A549 (cell line): Measurements from ENCODE around the gene WBP11. TPM values are rescaled to one million over a fixed set of nuclear protein-coding genes. Genes with fewer than 3 reads are reported as not detected.
A peak's percentile ranks its signal among the peaks of the same experiment; 100 is the strongest.

Source experiments
- ATAC-seq, 2 experiments: fragments of 200-7000 bp in 1 of 2; fragments of >200 bp in 1 of 2; cut with Nextera tagmentation in 1 of 2; cut with Tn5 transposase in 1 of 2; 3 replicates each; pipeline versions ENCODE4 v1.8.0 to v1.9.1; 2018 to 2020; ENCODE audit warnings: mild to moderate bottlenecking in 1 of 2, moderate library complexity in 1 of 2
- CTCF ChIA-PET: fragments of 300-600 bp; sonication (Branson Sonifier 250); formaldehyde crosslinking; extraction: SDS; loops from one replicate; lab custom pipeline; 2021; ENCODE audit warnings: antibody characterized with exemption, inconsistent platforms; lab: Yijun Ruan, JAX
- POLR2A ChIA-PET: fragments of 350-600 bp; formaldehyde crosslinking; extraction: SDS; loops from one replicate; lab custom pipeline; 2021; ENCODE audit warnings: antibody characterized with exemption, inconsistent platforms; lab: Yijun Ruan, JAX
- DNase-seq, 2 experiments: peaks; one replicate each; pipeline versions ENCODE4 v3.0.0 to v3.0.0-alpha.2; 2011 to 2016; ENCODE audit warnings: low read depth in 1 of 2, low spot score in 1 of 2
- FAIRE-seq: peaks from 2 replicates; lab custom pipeline; 2011; peaks lifted over from hg19 to GRCh38; lab: Jason Lieb, UNC
- H3K27ac ChIP-seq, 2 experiments: fragments of >200 bp; sonication (Bioruptor Twin); formaldehyde crosslinking; 3 replicates each; pipeline ENCODE4 v1.5.1; 2016 to 2017
- H3K4me1 ChIP-seq: fragments of >200 bp; sonication (Bioruptor Twin); formaldehyde crosslinking; 3 replicates; pipeline ENCODE4 v1.6.1; 2016
- H3K4me2 ChIP-seq: fragments of >200 bp; sonication (Bioruptor Twin); formaldehyde crosslinking; 3 replicates; pipeline ENCODE4 v1.6.1; 2016
- H3K4me3 ChIP-seq: fragments of >200 bp; sonication (Bioruptor Twin); formaldehyde crosslinking; 3 replicates; pipeline ENCODE4 v1.5.1; 2016
- H3K9me3 ChIP-seq: fragments of >200 bp; sonication (Bioruptor Twin); formaldehyde crosslinking; 3 replicates; pipeline ENCODE4 v1.6.1; 2016
- CBX8 ChIP-seq: fragments of 200-600 bp; sonication (generic); IDR thresholded peaks from 2 replicates; pipeline ENCODE4 v1.6.1; 2016
- CHD2 ChIP-seq: fragments of 150-350 bp; IDR thresholded peaks from 2 replicates; pipeline ENCODE4 v1.6.1; 2014; ENCODE audit warnings: low read length; ENCODE audit not compliant: partially characterized antibody
- EHF ChIP-seq: fragments of 250-450 bp; sonication (Bioruptor Pico); IDR thresholded peaks from 2 replicates; pipeline ENCODE4 v1.5.0; 2020; ENCODE audit warnings: mild to moderate bottlenecking
- FOSL2 ChIP-seq, 2 experiments: fragments of 450-650 bp in 1 of 2; fragments of >200 bp in 1 of 2; sonication (Bioruptor Twin) in 1 of 2; formaldehyde crosslinking; IDR thresholded peaks; 2 replicates each; pipeline versions ENCODE4 v1.5.0 to v1.6.1; 2016 to 2020; ENCODE audit warnings: mild to moderate bottlenecking in 1 of 2, moderate library complexity in 1 of 2
- FOXS1 ChIP-seq: fragments of 250-450 bp; sonication (Bioruptor Pico); IDR thresholded peaks from 2 replicates; pipeline ENCODE4 v1.5.0; 2020; ENCODE audit warnings: mild to moderate bottlenecking, moderate library complexity
- HEYL ChIP-seq: fragments of 250-450 bp; sonication (Bioruptor Pico); IDR thresholded peaks from 2 replicates; pipeline ENCODE4 v1.8.0; 2021; ENCODE audit warnings: mild to moderate bottlenecking, moderate library complexity
- HOXA7 ChIP-seq: fragments of 250-450 bp; sonication (Bioruptor Pico); IDR thresholded peaks from 2 replicates; pipeline ENCODE4 v1.5.0; 2020; ENCODE audit warnings: mild to moderate bottlenecking, moderate library complexity
- JUNB ChIP-seq: fragments of >200 bp; sonication (Bioruptor Twin); formaldehyde crosslinking; IDR thresholded peaks from 2 replicates; pipeline ENCODE4 v1.6.1; 2016
- NPAS2 ChIP-seq: fragments of 250-450 bp; sonication (Bioruptor Pico); IDR thresholded peaks from 2 replicates; pipeline ENCODE4 v1.8.0; 2022; ENCODE audit warnings: mild to moderate bottlenecking, moderate library complexity, borderline replicate concordance
- NR3C1 ChIP-seq: fragments of >200 bp; sonication (Bioruptor Twin); formaldehyde crosslinking; IDR thresholded peaks from 3 replicates; pipeline ENCODE4 v1.6.1; 2017
- RCOR1 ChIP-seq: fragments of 150-350 bp; IDR thresholded peaks from 2 replicates; pipeline ENCODE4 v1.6.1; 2014; ENCODE audit warnings: antibody characterized with exemption, low read length, low read depth
- RNF2 ChIP-seq: fragments of 200-600 bp; sonication (generic); IDR thresholded peaks from 2 replicates; pipeline ENCODE4 v1.6.1; 2016; ENCODE audit warnings: low read depth, mild to moderate bottlenecking, antibody characterized with exemption, moderate library complexity, borderline replicate concordance
- ZNF302 ChIP-seq: fragments of 250-450 bp; sonication (Bioruptor Pico); IDR thresholded peaks from 2 replicates; pipeline ENCODE4 v1.9.0; 2021; ENCODE audit warnings: inconsistent platforms, mild to moderate bottlenecking, moderate library complexity
- WGBS: methylation state at CpG from one replicate; pipeline ENCODE4 v1.1.6; 2017; ENCODE audit errors: missing lambda C conversion rate; 5-methylcytosine and 5-hydroxymethylcytosine counted together
- polyA plus RNA-seq, 4 experiments: library from polyadenylated mRNA; depleted of rRNA in 3 of 4; stranded (reverse); fragments of >200 nt; fragmentation: RNase III in 1 of 4; extraction: RNeasy Plus Mini Kit Qiagen cat#74134 plus additional on column Dnase treatment in 1 of 4; gene quantifications; 2 replicates in 3 of 4; 3 replicates in 1 of 4; pipeline ENCODE4 v1.2.3, GENCODE V29; 2011 to 2017
- TF ChIP-seq, protein P1 (sequence below): fragments of 200-600 bp; sonication (generic); IDR thresholded peaks from 2 replicates; pipeline ENCODE4 v1.6.1; 2016; ENCODE audit warnings: antibody characterized with exemption, mild to moderate bottlenecking, moderate library complexity
- TF ChIP-seq, protein P2 (sequence below): fragments of 250-450 bp; sonication (Bioruptor Pico); IDR thresholded peaks from 2 replicates; pipeline ENCODE4 v1.5.0; 2021; ENCODE audit warnings: mild to moderate bottlenecking, moderate library complexity, borderline replicate concordance
- TF ChIP-seq, protein P3 (sequence below): fragments of >200 bp; sonication (Bioruptor Twin); formaldehyde crosslinking; IDR thresholded peaks from 2 replicates; pipeline ENCODE4 v1.6.1; 2016
- TF ChIP-seq, protein P4 (sequence below): IDR thresholded peaks from 2 replicates; pipeline ENCODE4 v1.6.1; 2012

Gene WBP11
- polyA plus RNA-seq, 2 of the 4 experiments (the other 2 are of a cell fraction): 45.7 to 50.3 TPM

DNA sequence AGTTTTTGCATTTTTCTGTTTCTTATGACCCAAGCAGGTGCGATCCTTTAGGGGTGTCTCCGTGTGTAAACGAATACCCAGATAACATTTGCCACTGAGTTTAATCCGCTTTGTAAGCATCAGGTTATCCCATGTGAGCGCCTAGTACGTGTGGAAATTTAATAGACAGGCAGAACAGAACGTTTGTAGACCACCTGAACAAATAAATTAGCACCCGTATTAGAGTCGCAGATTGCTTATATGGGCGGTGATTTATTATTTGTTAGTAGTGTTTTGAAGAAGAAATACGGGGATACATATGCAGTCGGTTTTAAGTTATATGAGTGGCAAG, 517 bp upstream of the WBP11 start:
- H3K4me3 ChIP-seq: peak overlapping the region; percentile 91
- no peaks in the 10 kb centered on the region for H3K9me3 ChIP-seq
- peak in 1 of 2 experiments; percentile 8 for DNase-seq
- no peak for TF ChIP-seq JUNB
- no peak for TF ChIP-seq ZNF302 (CRISPR knock-in tag)
- no peak for TF ChIP-seq HEYL
- TF ChIP-seq, protein P1, sequence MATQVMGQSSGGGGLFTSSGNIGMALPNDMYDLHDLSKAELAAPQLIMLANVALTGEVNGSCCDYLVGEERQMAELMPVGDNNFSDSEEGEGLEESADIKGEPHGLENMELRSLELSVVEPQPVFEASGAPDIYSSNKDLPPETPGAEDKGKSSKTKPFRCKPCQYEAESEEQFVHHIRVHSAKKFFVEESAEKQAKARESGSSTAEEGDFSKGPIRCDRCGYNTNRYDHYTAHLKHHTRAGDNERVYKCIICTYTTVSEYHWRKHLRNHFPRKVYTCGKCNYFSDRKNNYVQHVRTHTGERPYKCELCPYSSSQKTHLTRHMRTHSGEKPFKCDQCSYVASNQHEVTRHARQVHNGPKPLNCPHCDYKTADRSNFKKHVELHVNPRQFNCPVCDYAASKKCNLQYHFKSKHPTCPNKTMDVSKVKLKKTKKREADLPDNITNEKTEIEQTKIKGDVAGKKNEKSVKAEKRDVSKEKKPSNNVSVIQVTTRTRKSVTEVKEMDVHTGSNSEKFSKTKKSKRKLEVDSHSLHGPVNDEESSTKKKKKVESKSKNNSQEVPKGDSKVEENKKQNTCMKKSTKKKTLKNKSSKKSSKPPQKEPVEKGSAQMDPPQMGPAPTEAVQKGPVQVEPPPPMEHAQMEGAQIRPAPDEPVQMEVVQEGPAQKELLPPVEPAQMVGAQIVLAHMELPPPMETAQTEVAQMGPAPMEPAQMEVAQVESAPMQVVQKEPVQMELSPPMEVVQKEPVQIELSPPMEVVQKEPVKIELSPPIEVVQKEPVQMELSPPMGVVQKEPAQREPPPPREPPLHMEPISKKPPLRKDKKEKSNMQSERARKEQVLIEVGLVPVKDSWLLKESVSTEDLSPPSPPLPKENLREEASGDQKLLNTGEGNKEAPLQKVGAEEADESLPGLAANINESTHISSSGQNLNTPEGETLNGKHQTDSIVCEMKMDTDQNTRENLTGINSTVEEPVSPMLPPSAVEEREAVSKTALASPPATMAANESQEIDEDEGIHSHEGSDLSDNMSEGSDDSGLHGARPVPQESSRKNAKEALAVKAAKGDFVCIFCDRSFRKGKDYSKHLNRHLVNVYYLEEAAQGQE: no peak
- TF ChIP-seq, protein P2, sequence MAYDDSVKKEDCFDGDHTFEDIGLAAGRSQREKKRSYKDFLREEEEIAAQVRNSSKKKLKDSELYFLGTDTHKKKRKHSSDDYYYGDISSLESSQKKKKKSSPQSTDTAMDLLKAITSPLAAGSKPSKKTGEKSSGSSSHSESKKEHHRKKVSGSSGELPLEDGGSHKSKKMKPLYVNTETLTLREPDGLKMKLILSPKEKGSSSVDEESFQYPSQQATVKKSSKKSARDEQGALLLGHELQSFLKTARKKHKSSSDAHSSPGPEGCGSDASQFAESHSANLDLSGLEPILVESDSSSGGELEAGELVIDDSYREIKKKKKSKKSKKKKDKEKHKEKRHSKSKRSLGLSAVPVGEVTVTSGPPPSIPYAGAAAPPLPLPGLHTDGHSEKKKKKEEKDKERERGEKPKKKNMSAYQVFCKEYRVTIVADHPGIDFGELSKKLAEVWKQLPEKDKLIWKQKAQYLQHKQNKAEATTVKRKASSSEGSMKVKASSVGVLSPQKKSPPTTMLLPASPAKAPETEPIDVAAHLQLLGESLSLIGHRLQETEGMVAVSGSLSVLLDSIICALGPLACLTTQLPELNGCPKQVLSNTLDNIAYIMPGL (CRISPR knock-in tag): no peak
- no peak for TF ChIP-seq FOSL2 (IDR thresholded peaks at IDR 0.05)
- TF ChIP-seq FOSL2 (CRISPR knock-in tag; IDR thresholded peaks at IDR 0.05): 0 out of 2 replicates have a peak, but pooled peaks have one; percentile 9
- no peak for TF ChIP-seq NR3C1
- TF ChIP-seq, protein P3, sequence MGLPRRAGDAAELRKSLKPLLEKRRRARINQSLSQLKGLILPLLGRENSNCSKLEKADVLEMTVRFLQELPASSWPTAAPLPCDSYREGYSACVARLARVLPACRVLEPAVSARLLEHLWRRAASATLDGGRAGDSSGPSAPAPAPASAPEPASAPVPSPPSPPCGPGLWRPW: no peak
- no peak for TF ChIP-seq CBX8
- TF ChIP-seq FOXS1: no peak
- no peak for TF ChIP-seq RCOR1
- 0 out of 2 replicates have a peak, but pooled peaks have one; percentile 29 for TF ChIP-seq EHF (CRISPR knock-in tag)
- no peak for TF ChIP-seq NPAS2
- TF ChIP-seq RNF2: no peak
- TF ChIP-seq HOXA7: 0 out of 2 replicates have a peak, but pooled peaks have one; percentile 48
- TF ChIP-seq, protein P4, sequence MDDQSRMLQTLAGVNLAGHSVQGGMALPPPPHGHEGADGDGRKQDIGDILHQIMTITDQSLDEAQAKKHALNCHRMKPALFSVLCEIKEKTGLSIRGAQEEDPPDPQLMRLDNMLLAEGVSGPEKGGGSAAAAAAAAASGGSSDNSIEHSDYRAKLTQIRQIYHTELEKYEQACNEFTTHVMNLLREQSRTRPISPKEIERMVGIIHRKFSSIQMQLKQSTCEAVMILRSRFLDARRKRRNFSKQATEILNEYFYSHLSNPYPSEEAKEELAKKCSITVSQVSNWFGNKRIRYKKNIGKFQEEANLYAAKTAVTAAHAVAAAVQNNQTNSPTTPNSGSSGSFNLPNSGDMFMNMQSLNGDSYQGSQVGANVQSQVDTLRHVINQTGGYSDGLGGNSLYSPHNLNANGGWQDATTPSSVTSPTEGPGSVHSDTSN: no peak
- no peak for TF ChIP-seq CHD2
- FAIRE-seq: no peak
- H3K4me1 ChIP-seq: peaks cover 25% of the 10 kb centered on the region
- 1% methylated on average over 12 of the region's 12 CpGs for WGBS
- peak overlapping the region; percentile 77 to 89 for H3K27ac ChIP-seq
- ATAC-seq: peak; percentile 25 to 33
- ChIA-PET POLR2A (interaction anchor here (0.6 to 4.0 kb wide), 11 partner anchors 8 to 439 kb away, joined by 3 to 68 read pairs (median 6); a partner anchor contains a TSS), CTCF (interaction anchor here (0.7 to 1.3 kb wide), 3 partner anchors 11 to 192 kb away, joined by 3 read pairs; no protein-coding TSS in a partner anchor)
- H3K4me2 ChIP-seq: peak overlapping the region; percentile 89

DNA sequence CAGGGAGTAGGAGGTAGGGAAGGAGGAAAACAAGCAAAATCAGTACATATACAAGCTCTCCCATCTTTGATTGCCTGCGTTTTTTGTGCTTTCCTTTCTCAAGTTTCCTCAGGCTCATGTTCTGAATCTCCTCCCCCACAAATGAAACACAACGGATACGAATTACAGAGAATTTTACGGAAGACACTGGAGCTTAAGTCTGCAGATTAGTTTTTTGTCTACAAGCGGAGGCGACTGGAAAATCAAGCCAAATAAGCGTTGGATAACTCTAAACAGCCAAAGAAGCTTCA, 612 bp downstream of the WBP11 start:
- DNase-seq (peak in 1 of 2 experiments; percentile 6), ATAC-seq (no peak), FAIRE-seq (no peak)
- Histone ChIP-seq H3K4me2 (peak overlapping the region; percentile 83), H3K27ac (peak overlapping the region; percentile 89 to 95), H3K4me3 (peak overlapping the region; percentile 91), H3K4me1 (peaks cover 25% of the 10 kb centered on the region), H3K9me3 (no peaks in the 10 kb centered on the region)
- TF ChIP-seq, protein P2 (CRISPR knock-in tag): no peak
- ChIA-PET CTCF (interaction anchor here (1.0 to 2.1 kb wide), 6 partner anchors 9 to 419 kb away, joined by 3 to 14 read pairs (median 4); partner anchors contain the start of gene RERG), POLR2A (interaction anchor here (1.2 to 4.0 kb wide), 5 partner anchors 9 to 34 kb away, joined by 6 to 68 read pairs (median 8); a partner anchor contains a TSS)
- WGBS: 1% methylated on average over 7 of the region's 7 CpGs
